Hematopoietic multipotent progenitor cell treated with erythropoietin and hydrocortisone succinate and interleukin-3 and kit ligand, for 8 days (in vitro differentiated cells): Measurements from ENCODE around the gene MTFMT.
"Not testable (repeated sequence)": the region's sequence is repeated elsewhere in the genome, so short reads cannot be mapped to it uniquely, and the experiment has no call there.

Source experiments
- DNase-seq: peaks from one replicate; pipeline ENCODE4 v3.0.0-alpha.2; 2015

MTFMT gene

DNA sequence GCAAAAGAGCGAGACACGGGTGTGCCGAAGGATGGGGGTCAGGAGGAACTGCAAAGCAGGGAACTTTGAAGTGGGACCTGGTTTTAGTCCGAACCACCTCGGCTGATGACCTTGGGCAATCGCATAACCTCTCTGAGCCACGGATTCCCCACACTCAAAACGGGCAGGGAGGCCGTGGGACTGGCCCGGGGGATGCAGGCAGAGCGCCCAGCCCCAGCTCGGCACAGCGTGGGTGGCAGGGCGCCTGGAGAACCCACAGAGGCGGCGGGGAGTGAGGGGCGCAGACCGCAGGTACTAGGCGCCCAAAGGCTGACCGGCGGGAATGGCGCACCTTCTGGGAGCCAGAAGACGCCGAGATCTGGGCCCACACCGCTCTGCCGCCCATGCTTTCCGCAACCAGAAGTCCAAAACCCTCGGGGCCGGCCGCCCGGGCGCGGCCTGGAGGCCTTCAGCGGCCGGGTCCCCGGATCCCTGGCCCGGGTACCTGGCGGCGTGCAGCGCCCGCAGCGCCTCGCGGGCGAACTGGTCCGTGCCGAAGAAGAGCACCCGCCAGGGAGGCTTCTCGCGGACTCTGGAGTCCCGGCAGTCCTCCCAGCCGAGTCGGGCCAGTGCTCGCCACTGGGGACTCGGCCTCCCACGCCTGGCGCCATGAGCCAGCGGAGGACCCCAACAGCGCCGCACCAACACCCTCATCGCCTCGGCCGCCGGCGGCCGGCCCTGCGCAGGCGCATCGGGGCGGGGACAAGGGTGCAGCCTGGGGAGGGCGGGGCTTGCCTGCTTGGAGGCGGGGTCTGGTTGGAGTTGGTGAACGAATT is at the start of gene MTFMT:
MTFMT (minus strand) TSS at position 719 of the 815 bp plus-strand sequence; CDS start at position 693, 26 bp downstream.
- peak; percentile 88 for DNase-seq

DNA sequence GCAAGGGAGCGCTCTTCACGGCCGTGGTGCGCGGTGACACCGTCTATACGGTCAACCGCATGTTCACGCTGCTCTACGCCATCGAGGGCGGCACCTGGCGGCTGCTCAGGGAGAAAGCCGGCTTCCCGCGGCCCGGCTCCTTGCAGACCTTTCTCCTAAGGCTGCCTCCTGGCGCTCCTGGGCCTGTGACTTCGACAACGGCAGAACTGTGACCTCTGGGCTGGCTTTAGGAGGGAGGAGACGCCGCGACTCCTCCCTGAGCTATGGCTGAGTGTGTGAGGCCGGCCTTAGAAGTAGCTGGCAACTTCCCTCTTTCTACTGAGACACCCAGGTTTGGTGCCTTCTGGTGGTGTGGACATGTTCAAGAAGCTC is 48.5 kb upstream of the MTFMT start:
- peak; percentile 56 for DNase-seq

DNA sequence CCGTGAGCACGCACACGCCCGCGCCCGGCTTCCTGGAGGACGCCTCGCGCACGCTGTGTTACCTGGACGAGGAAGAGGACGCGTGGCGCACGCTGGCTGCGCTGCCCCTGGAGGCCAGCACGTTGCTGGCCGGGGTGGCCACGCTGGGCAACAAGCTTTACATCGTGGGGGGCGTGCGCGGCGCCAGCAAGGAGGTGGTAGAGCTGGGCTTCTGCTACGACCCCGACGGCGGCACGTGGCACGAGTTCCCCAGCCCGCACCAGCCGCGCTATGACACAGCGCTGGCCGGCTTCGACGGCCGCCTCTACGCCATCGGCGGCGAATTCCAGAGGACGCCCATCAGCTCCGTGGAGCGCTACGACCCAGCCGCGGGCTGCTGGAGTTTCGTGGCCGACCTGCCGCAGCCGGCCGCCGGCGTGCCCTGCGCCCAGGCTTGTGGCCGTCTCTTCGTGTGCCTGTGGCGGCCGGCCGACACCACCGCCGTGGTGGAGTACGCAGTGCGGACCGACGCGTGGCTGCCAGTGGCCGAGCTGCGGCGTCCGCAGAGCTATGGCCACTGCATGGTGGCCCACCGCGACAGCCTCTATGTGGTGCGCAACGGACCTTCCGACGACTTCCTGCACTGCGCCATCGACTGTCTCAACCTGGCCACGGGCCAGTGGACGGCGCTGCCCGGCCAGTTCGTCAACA is 48.0 kb upstream of the MTFMT start:
- DNase-seq: no peak

DNA sequence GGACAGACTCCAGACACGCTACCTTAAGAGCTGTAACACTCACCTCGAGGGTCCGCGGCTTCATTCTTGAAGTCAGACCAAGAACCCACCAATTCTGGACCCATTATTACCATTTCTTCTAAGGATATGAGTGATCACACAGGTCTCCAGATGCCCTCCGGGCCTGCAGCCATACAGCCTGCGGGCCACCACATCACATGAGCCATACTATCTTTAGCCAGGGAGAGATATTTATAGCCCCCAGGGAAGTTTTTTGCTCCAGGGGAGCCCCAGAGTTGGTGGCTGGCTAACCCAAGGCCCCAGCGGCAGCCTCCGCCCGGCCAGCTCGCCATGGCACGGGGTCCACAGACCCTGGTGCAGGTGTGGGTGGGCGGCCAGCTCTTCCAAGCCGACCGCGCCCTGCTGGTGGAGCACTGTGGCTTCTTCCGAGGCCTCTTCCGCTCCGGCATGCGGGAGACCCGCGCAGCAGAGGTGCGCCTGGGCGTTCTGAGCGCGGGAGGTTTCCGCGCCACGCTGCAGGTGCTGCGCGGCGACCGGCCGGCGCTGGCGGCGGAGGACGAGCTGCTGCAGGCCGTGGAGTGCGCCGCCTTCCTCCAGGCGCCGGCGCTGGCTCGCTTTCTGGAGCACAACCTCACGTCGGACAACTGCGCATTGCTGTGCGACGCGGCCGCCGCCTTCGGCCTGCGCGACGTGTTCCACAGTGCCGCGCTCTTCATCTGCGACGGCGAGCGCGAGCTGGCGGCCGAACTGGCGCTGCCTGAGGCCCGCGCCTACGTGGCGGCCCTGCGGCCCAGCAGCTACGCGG is 47.2 kb upstream of the MTFMT start, which contains the start of gene KBTBD13:
KBTBD13 (plus strand) TSS at position 261 of the 805 bp plus-strand sequence; CDS start at position 331, 70 bp downstream.
- DNase-seq: no peak

DNA sequence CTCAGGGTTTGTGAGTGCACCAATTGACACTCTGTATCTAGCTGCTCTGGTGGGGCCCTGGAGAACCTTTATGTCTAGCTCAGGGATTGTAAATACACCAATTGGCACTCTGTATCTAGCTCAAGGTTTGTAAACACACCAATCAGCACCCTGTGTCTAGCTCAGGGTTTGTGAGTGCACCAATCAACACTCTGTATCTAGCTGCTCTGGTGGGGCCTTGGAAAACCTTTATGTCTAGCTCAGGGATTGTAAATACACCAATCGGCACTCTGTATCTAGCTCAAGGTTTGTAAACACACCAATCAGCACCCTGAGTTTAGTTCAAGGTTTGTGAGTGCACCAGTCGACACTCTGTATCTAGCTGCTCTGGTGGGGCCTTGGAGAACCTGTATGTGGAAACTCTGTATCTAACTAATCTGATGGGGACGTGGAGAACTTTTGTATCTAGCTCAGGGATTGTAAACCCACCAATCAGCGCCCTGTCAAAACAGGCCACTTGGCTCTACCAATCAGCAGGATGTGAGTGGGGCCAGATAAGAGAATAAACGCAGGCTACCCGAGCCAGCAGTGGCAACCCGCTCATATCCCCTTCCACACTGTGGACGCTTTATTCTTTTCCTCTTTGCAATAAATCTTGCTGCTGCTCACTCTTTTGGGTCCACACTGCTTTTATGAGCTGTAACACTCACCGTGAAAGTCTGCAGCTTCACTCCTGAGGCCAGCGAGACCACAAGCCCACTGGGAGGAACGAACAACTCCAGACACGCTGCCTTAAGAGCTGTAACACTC is 46.4 kb upstream of the MTFMT start:
- not testable (repeated sequence) for DNase-seq

DNA sequence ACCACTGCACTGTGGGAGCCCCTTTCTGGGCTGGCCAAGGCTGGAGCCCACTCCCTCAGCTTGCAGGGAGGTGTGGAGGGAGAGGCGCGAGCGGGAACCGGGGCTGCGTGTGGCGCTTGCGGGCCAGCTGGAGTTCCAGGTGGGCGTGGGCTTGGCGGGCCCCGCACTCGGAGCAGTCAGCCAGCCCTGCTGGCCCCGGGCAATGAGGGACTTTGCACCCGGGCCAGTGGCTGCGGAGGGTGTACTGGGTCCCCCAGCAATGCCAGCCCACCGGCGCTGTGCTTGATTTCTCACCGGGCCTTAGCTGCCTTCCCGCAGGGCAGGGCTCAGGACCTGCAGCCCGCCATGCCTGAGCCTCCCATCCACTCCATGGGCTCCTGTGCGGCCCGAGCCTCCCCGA is 45.5 kb upstream of the MTFMT start:
- DNase-seq: not testable (repeated sequence)

DNA sequence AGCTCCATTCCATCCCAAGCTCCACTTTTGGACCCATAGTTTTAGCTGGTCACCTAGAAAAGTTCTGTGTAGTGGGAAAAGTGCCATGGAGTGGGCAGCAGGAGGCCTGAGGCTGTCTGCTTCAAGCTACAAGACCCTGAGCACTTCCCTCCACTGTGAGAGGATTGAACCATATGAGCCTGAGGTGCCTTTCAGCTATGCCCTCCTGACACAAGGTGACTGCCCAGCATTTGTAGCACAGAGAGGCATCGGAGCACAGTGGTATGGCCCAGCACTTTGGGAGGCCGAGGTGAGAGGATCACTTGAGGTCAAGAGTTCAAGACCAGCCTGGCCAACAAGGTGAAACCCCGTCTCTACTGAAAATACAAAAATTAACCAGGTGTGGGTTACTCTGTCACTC is 43.2 kb upstream of the MTFMT start:
- DNase-seq: no peak

DNA sequence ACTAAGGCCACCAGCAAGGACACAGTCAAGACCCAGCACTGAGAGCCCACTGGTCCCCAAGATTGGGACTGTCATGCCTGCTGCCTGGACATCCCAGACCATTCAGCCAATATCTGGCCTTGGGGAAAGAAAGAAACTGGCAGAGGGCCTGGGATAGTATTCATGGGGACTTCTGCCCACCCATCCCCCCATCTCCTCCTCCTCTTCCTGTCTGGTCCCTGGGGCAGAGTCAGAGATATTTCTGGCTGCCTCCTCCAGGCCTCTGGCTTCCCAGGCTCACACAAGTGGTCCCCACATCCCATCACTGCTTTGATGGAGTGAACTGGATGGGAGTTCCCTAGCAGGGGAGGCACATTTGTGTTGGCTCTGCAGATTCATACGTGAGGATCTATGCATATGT is 42.6 kb upstream of the MTFMT start:
- DNase-seq: no peak

DNA sequence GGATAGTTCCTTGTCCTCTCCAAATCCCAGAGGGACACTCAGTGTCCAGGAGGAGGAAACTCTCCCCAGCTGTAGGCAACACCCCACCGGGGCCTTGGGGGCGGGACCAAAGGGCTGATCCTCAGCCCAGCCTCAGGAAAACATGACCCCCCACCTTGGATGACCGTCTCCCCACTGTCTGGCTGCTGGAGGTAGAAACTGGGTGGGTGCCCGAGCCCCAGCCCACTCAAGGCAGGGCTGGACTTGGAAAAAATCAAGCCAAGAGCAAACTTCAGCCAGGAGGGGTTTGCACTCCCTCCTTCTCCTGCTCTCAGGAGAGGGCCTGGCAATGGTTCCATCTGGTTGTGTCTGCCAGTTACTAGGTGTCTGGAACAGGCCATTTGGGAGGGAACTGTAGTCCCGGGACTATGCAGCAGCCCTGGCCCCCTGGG is 42.0 kb upstream of the MTFMT start:
- DNase-seq: no peak

DNA sequence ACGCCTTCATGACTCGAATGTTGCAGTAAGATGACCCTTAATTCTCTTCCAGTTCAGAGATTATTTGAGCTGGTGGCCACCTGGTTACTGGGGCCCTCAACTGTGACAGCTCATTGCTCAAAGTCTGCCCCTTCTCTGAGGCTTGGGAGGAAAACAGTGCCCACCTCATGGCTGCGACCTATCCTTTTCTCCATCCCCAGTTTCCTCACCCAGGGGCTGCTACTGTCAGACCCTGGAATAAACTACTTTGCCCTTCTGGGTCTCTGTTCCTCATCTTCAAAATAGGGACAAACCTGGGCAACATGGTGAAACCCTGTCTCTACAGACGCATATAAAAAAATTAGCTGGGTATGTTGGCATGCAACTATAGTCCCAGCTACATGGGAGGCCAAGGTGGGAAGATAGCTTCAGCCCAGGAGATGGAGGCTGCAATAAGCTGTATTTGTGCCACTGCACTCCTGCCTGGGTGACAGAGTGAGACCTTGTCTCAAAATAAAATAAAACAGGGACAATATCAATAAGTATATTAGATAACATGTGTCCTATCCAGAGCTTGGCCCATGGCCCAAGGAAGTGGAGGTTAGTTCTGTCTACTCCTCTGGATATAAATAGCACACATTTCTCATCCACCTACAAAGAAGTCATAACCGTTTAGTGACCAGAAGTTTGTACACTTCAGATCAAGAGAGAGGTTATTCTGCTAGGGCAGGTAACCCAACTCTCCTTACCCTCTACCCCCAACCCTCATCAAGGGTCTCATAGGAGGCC is 40.5 kb upstream of the MTFMT start:
- no peak for DNase-seq

DNA sequence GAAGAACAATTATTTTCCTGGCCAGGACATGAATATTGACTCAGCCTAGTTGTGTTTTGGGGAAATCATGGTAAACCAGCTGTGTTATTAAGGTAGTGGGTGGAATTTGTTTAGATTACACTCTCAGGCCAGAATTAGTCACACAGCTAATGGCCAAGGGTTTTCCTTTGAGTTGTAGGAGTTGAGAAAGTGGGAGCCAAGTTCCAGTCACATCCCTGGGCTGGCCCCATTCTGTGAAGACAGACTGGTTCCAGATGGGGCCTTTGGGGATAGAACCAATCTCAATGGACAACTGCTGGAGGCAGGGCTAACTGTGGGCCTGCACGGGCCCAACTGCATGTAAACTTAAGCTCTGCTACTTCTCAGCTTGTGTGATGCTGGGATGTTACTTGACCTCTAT is 39.7 kb upstream of the MTFMT start:
- no peak for DNase-seq

DNA sequence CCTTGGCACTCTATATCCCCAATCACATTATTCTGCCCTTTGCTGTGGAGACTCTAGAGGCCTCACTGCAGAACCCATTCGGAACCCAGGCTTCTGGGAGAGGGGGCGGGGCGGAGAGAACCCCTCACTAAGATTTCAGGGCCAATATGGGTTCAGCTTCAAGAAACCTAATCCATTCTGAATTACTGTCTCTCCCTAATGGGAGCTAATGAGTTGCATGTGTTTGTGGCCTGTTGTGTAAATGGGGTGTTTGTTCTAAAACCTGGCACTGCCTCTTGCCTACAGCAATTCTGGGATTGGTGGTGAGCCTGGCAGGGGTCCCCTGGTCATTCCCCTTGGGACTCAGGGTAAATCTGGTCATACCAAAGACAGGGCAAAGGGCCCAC is 39.0 kb upstream of the MTFMT start:
- no peak for DNase-seq

DNA sequence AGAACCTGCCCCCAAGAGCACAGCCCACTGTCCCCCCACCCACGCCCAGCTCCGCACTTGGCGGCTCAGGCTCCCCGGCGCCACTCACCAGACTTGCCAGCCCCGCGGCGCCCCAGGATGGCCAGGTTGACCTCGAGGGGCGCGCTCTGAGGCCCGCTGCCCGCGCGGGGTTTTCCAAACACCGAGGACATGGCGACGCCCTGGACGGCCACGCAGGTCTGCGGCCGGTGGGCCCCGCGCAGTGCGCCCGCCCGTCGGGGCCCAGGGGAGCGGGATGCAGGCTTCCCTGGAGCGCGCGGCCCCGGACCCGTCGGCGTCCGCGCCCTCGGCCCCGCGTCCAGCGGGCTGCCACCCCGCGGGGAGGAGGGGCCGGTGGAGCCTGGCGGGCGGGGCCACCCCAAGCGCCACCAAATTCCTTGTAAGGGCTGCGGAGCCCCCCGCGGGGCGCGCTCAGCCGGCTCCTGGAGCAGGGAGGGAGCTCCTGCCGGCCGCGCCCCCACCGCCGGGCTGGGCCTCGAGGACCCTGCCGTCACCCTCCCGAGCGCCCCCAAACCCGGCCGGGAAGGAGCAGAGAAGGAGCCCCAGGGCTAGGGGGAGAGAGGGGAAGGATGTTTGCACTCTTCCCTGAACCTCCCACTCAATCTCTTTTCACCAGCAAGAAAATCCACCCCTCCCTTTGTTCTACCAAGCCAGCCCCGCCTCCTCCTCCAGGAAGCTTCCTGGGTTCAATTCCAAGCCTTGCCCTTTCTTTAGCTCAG is 38.4 kb upstream of the MTFMT start, which contains the start of gene RASL12:
RASL12 (minus strand) TSS at position 347 of the 758 bp plus-strand sequence; CDS start at position 191, 156 bp downstream.
- no peak for DNase-seq

DNA sequence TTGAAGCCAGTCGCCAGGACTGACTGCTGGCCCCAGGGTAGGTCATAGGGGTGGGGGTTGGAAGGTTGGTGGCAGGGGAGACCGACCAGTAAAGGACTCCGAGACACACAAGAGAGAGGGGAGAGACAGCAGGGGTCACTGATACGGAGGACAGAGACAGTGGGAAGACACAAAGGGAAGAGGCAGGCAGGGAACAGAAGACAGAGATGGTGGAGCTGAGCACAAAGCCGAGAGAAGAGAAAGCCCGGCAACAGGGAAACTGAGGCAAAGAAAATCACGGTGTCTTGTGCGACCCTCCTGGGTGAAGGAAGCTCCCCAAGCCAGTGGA is 37.8 kb upstream of the MTFMT start:
- DNase-seq: no peak

DNA sequence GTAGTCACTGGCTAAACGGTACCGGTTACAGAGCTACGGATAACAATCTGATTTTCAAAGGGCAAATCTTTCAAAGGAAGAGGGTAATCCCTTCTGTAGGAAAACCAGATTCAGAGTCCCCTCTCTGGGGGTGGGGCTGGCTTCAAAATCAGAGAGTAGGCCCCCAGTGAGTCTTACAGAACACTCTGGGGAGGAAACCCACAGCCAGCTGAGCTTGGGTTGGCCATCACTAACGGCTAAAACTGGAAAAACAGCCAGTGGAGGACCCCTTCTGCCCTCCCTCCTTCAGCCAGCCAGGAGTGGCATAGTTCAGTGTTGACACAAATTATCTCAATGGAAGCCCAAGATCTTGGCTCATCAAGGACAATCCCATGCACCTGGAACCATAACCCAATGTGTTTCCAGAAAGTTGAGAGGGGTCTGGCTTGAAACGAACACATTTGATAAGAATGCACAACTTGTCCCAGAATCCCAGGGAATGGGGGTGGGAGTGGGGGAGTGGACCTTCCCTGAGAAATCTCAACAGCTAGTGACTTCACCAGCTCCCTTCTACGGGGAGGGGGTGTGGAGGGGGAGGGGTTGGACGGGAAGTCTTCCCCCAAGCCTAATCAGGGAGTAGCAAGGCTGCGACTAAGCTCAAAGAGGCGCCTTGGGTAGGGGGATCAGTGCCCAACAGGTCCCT is 37.3 kb upstream of the MTFMT start:
- no peak for DNase-seq

DNA sequence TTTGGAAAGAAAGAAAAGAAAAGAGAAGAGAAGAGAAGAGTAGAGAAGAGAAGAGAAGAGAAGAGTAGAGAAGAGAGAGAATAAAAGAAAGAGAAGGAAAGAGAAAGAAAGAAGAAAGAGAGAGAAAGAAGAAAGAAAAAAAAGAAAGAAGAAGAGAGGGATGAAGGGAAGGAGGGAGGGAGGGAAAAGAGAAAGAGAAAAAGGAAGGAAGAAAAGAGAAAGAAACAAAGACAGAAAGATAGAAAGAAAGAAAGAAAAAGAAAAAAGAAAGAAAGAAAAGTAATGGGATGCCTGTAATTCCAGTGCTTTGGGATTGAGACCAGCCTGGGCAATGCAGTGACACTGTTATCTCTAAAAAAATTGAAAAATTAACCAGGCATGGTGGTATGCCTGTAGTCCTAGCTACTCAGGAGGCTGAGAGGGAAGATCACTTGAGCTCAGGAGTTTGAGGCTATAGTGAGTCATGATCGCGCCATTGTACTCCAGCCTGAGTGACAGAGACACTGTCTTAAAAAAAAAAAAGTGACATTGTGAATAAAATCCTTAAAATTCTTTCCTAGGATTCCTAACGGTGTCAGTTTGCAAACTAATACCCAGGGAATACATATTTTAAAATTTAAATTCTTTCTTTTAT is 36.7 kb upstream of the MTFMT start:
- DNase-seq: no peak

DNA sequence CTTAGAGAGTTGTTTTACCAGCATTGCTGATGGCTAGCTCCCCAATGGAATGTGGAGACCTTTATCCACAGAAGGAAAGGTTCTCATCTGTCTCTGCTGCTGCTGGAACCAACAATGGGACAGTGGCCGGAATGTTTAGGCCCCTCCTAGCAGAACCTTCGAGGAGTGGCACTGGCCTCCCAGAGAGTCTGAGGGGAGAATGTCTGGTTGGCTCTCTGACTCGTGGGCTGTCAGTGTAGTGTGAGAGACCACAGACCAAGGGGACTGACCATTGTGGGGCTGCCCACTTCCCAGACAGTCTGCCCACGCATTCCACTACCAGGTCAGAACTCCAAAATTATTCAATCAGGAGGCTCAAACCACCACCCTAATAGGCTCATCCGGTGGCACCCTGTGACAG is 33.3 kb upstream of the MTFMT start:
- no peak for DNase-seq

DNA sequence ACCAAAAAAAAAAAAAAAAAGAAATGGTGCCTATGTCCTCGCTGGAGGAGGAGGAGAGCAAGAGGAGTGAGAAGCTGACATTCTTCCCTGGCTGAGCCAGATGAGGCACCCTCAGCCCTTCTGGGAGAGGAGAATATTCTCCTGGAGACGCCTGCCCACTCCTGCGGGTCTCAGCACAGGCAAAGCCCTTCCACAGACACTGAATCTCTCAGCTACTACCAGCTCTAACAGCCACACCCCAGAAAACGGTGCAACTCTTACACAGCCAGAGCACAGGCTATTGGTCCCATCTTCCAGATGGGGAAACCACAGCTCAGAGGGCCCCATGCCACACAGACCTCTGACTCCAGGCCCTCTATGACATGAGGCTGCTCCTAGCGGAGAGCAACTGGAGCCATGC is 32.6 kb upstream of the MTFMT start:
- no peak for DNase-seq

DNA sequence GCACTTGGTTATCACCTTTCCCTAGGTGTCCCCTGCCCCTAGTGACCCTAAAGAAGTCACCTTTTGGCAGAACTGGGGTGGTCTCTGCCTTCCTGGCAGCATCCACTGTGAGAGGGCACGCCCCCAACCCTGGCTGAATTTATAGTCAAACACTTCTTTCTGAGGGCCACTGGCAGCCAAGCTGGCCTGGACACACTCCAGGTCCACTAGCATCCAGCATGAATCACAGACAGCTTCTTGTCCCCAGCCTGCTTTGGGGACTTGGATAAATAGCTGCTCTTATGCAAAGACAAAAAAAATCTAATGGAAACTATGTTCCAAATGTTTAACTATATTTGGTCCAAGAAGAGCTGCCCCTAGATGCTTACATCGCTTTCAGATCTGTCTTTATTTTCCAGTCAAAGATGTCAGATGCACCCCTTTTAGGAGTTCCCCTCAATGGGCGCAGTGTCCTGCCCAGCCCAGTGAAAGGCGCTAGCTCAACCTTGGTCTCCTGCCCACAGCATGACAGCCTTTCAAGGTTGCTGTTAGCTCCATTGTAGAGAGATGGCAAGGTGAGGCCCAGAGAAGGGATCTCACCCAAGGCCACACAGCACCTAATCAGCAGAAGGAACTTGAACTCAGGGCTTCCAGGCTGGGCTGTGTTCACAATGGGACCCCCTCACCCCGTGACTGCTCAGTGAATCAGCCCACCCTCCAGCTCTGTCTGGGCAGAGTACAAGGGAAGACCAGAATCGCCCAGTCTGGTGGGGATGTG is 31.4 kb upstream of the MTFMT start:
- no peak for DNase-seq
